Kidney tubule cell (primary cell): ENCODE measurements around the gene IPCEF1.
"Not testable (repeated sequence)": the region's sequence is repeated elsewhere in the genome, so short reads cannot be mapped to it uniquely, and the experiment has no call there.

Source experiments
- DNase-seq: peaks from one replicate; pipeline ENCODE4 v3.0.0-alpha.2; 2018; ENCODE audit warnings: low spot score

Gene IPCEF1

DNA sequence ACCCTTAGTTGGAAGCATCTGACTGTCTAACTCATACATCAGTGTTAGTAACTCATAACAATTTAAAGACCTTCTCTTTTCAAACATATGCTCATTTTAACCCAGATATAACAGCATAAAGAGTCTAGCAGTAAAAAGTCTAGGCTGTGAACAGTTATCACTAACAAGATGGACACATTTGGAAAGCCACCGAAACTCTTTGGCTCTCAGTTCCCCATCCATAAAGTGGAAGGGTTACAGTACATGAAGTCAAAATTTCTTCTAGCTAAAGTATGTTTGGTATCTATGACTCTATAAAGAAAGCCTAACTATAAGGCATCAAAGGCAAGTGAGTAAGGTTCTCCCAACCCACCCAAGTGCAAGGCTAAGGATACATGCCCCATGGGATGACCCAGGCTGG, 22.5 kb downstream of the IPCEF1 start:
- DNase-seq = not testable (repeated sequence)

GRCh38 chr6:154331750-154332149, 24.9 kb downstream of the IPCEF1 start:
- DNase-seq = no peak

DNA sequence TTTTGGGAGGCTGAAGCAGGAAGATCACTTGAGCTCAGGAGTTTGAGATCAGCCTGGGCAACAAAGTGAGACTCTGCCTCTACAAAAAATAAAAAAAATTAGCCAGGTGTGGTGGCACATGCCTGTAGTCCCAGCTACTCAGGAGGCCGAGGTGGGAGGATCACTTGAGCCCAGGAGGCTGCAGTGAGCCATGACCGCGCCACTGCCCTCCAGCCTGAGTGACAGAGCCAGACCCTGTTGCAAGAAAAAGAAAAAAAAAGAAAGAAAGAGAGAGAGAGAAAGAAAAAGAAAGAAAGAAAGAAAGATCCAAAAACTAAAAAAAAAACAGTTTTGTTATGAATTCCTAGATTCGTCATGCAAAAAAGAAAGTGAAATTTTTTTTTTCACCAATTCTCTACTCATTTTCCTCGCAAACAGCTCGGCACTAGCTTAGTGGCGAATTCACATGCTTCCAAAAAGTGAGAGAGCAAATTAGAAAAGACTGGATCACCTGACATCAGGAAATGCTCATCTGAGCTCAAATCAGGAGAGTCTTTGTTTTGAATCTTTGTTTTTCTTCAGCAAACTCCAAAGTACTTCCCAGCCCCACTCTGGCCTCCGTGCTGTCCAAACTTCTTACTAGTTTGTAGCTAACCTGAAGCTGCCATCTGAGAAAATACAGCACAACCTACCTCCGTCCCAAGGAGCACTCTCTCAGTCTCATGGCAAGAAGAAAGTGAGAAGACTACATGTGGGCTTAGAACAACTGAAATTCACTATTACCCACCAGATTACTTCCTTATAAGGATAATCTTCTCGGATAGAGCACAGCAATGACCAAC, 27.0 kb downstream of the IPCEF1 start:
- no peak for DNase-seq

GRCh38 chr6:154327313-154327712, 29.3 kb downstream of the IPCEF1 start:
- DNase-seq = not testable (repeated sequence)

GRCh38 chr6:154325142-154325541, 31.5 kb downstream of the IPCEF1 start:
- DNase-seq = no peak

GRCh38 chr6:154320181-154320580, 36.4 kb downstream of the IPCEF1 start:
- no peak for DNase-seq

DNA sequence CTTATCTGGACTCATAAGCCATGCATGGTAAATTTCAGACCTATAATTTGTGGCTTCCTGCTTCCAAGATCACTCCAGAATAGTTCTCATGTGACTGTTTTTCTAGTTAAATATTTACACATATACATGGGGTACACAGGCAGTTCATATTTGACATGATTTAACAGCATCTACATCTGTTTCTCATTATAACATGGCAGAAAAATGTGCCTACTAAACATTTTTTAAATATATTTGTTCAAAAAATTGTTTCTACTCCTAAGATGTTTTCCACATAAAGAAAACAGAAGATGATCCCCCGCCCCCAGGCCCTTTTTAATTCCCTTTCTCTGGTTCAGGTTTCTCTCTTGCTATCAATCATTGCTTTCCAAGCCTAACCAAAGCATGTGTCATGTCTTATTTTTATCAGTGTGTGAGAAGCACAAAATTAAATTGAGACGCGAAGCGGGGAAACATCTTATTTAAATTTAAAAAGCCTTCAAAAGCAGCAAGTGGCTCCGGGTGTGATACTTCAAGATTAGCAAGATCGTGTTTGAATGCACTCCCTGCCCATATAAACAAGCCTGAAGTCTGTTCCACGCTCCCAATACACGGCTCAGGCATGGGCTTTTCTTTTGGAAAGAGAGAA, 37.3 kb downstream of the IPCEF1 start:
- DNase-seq = peak; percentile 79

DNA sequence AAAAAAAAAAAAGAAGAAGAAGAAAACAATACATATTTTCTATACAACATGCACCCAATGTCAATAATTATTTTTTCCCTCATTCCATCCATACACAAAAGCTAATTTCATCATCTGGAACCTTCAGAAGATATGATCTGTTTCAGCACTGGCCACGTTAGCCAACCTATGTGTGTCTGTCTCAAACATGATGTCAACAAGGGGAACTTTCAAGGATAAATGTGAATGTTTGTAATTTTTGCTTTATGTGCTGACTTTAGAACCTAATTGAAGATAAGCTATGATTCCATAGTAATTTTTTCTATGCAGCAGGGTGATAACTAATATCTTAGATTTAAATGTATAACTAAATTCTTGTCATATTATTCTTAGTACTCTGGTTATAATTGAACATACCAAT, 37.9 kb downstream of the IPCEF1 start:
- no peak for DNase-seq

- DNase-seq = no peak
These were observed 40.5 kb downstream of the IPCEF1 start for GRCh38 chr6:154316131-154316530.

- no peak for DNase-seq
These were observed 42.5 kb downstream of the IPCEF1 start for GRCh38 chr6:154314084-154314483.

DNA sequence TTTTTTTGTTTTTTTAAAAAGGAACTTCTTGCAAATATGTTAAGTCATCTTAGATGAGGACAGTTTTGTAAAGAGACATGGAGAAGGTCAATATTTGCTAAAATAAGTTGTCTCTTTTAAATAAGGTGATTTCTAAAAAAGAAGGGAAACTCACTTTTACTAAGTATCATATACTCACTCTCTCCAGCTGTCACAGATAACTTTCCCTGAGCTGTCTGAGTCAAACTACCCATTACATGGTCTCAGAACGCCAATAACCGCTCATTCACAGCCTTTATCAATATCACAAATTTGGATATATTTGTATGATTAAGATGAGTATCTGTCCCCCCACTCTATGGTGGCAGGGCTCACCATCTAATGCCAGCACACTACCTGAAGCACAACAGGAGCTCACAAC, 47.6 kb downstream of the IPCEF1 start:
- DNase-seq = no peak

DNA sequence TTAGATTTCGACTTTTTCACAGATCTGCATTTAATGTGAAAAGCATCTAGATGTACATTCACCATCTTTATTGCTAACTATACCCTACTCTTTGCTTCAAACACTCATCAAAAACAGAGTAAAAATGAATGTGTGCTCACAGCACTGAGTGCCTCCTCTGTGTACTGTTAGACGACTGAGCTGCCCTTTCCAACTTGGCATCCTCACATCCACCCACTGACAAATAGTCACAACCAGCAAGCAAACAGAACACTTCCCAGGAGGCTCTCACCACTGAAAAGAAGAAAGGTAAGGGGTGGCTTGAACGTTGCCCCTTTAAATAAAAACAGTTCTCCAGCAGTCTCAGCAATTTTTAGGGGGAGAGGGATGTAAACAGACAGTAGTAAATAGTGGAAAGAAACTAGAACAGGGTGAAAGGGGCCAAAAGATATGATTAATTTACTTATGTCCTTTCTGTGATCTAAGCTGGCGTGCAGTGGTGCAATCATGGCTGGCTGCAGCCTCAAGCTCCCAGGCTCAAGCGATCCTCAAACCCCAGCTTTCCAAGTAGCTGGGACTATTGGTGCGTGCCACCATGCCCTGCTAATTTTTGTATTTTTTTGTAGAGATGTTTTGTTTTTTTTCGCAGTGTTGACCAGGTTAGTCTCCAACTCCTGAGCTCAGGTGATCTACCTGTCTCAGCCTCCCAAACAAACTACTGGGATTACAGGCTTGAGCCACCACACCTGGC, 48.7 kb downstream of the IPCEF1 start:
- DNase-seq = no peak

DNA sequence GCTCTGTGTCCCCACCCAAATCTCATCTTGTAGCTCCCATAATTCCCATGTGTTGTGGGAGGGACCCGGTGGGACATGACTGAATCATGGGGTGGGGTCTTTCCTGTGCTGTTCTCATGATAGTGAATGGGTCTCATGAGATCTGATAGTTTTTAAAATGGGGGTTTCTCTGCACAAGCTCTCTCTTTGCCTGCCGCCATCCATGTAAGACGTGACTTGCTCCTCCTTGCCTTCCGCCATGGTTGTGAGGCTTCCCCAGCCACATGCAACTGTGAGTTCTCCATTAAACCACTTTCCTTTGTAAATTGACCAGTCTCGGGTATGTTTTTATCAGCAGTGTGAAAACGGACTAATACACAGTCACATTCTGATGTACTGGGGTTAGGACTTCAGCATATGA, 49.5 kb downstream of the IPCEF1 start:
- not testable (repeated sequence) for DNase-seq

GRCh38 chr6:154306696-154307095, 49.9 kb downstream of the IPCEF1 start:
- no peak for DNase-seq

GRCh38 chr6:154304191-154304590, 52.4 kb downstream of the IPCEF1 start:
- DNase-seq = no peak

DNA sequence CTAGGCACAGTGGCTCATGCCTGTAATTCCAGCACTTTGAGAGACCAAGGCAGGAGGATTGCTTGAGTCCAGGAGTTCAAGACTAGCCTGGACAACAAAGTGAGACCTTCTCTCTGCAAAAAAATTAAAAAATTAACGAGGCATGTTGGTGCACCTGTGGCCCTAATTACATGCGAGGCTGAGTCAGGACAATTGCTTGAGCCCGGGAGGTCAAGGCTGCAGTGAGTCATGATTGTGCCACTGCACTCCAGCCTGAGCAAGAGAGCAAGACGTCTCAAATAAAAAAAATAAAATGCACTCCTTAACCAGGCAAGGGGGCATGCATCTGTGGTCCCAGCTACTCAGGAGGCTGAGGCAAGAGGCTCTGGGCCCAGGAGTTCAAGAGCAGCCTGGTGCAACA, 53.0 kb downstream of the IPCEF1 start:
- DNase-seq = peak; percentile 79

GRCh38 chr6:154301839-154302752, 54.5 kb downstream of the IPCEF1 start:
- peak; percentile 83 for DNase-seq

DNA sequence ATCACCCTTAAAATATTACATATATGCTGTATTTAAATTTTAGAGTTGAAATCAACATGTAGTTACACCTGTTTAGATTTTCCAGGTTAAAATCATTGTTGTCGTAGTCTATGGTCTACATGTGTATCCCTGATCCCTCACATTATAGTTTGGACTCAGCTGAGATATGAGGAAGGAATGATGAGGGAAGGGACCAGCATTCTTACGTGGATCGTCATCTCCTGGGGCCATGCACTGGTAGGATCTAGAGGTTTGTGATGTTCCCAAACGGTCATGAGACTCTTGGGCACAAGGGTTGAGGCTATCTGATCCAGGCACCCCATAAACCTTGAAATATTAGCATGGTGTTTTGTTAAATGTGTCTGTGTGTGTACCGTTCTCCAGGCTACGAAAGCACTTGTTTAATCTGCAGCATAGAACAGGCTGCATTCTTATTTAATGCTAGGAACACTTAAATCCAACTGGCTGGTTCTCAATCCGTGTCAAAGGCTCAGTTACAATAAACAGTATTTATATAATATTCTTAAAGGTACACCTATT, 55.4 kb downstream of the IPCEF1 start:
- peak; percentile 44 for DNase-seq

DNA sequence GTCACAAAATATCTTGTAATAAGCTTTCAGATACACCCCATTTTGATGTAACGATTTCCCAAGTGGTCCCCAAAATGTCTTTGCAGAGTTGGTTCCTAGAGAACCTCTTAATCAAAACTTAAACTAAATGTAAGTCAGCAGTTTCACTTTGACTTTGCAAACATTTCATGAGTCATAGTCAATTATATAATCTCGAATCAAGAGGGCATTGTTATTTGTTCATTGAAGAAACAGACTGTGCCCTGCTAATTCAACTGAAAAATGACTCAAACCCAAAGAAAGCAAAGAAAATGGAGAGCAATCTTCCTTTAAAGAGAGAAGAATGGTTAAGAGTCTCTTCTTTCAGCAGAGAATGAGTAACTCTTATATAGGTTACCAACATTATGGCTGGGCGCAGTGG, 58.3 kb downstream of the IPCEF1 start:
- DNase-seq = peak; percentile 68

DNA sequence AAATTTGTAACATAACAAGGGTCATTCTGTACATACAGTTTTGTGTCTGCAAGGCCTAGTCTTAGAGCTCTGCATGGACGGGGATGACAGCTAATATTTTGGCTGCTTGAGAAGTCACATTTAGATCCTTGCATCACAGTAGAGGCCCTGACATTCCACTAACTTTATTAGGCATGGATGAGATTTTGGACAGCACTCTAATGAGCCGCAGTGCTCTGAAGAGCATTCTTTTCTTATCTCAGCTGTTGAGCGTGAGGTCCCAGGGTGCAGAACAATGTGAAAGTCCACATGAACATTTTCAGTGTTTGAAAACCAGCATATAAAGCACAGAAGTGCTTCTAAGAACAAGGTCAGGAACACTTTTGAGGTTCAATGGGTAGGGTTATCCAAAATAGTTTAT, 58.9 kb downstream of the IPCEF1 start:
- DNase-seq = peak; percentile 18

- DNase-seq = no peak
These were observed 59.4 kb downstream of the IPCEF1 start for GRCh38 chr6:154297210-154297609.

DNA sequence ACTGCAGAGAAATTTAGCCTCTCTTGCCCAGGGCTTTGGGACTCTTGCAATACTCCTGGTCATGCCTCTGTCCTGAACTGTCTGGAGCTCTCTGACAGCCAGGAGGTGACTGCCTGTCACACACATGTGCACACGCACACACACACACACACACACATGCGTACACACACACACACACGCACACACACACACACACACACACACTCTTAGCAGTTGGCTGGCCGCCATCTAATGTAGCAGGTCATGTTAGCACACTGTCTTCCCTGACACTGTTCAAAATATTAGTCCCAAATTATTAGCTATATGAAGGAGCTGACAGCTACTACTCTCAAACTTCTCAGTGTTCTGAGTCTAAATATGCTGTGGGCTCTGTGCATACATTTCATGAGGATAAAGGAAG, 60.9 kb downstream of the IPCEF1 start:
- no peak for DNase-seq
